LNCAP (cell line): ENCODE data around the gene TMPRSS9.

Source experiments
- TF ChIP-seq, protein P1 (sequence below): fragments of 450-650 bp; IDR thresholded peaks from 2 replicates; pipeline ENCODE4 v1.5.1; 2017; ENCODE audit warnings: mild to moderate bottlenecking

The TMPRSS9 gene

DNA sequence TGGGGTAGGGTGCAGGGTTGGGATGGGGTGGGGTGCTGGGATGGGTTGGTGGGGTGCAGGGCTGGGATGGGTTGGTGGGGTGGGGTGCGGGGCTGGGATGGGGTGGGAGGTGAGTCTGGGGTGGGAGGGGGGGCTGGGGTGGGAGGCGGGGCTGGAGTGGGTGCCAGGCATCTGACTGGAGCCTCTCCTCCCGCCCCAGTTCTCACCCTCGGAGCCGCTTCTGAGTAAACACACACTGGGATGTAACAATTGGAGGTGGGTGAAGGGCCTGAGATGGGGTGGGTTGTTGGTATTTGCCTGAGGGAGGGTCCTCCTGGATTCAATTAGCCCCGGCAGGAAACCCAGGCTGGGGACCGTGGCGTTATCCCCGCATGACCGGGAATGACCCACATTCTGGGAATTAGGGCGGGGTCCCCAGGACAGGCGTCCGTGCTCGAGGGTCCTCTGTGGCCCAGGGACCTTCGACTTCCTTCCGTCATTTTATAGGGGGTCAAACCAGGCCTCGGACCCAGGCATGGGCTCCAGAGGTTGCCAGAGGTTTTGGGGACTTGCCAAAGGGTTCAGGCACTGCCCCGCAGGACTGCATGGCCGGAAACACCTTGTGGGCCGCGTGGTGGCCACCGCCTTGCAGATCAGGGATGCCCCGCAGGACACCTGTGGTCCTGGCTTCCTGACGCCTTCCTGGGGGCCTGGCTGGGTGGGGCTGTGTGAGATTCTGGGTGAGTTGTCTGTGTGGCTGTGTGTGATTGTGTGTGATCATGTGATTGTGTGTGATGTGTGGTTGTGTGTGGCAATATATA lies 1.4 kb downstream of the TMPRSS9 start:
- TF ChIP-seq, protein P1, sequence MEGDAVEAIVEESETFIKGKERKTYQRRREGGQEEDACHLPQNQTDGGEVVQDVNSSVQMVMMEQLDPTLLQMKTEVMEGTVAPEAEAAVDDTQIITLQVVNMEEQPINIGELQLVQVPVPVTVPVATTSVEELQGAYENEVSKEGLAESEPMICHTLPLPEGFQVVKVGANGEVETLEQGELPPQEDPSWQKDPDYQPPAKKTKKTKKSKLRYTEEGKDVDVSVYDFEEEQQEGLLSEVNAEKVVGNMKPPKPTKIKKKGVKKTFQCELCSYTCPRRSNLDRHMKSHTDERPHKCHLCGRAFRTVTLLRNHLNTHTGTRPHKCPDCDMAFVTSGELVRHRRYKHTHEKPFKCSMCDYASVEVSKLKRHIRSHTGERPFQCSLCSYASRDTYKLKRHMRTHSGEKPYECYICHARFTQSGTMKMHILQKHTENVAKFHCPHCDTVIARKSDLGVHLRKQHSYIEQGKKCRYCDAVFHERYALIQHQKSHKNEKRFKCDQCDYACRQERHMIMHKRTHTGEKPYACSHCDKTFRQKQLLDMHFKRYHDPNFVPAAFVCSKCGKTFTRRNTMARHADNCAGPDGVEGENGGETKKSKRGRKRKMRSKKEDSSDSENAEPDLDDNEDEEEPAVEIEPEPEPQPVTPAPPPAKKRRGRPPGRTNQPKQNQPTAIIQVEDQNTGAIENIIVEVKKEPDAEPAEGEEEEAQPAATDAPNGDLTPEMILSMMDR: no peak

DNA sequence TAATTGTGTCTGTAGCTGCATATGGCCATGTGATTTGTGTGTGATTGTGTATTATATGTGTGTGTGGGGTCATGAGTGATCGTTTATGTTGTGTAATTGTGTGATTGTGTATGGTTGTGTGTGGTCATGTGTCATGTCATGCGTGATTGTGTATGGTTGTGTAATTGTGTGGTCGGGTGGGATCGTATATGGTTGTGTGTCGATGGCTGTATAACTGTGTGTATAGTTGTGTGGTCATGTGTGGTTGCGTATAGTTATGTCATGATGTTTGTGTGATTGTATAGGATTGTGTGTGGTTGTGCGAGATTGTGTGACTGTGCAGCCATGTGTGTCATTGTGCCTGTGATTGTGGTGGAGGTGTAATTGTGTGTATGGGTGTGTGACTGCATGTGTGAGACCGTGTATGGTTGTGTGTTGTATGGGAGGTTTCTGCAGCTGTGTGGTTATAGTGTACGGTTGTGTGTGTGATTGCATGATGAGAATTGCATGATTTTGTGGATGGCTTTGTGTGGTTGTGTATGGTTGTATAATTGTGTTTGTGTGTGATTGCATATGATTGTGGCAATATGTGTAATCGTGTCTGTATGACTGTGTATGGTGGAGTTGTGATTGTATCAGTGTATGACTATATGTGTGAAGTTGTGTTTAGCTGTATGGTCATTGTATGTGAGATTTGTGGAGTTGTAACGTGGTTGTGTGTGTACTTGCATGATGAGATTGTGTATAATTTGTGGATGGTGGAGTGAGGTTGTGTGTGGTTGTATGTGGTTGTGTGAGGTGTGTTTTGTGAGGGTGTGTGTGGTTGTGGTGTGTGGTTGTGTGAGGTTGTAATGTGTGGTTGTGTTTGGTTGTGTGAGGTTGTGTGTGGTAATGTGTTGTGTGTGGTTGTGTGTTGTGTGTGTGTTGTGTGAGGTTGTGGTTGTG lies 2.2 kb downstream of the TMPRSS9 start:
- TF ChIP-seq, protein P1: no peak

DNA sequence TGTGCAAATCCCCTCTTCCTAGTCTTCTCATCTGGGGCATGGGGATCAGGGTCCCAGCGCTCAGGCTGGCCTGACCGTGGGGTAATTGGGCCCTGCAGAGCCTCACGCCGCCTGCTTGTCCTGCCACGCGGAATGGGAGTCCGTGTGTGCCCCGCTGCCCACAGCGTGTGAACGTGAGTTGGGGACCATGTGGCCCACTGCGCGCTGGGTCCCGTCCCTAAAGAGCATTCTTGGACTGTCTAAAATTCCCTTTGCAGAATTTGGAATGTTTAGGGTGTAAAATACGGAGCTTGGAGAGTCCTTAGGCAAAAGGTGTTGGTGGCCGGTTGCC lies 2.9 kb downstream of the TMPRSS9 start:
- TF ChIP-seq, protein P1: no peak

DNA sequence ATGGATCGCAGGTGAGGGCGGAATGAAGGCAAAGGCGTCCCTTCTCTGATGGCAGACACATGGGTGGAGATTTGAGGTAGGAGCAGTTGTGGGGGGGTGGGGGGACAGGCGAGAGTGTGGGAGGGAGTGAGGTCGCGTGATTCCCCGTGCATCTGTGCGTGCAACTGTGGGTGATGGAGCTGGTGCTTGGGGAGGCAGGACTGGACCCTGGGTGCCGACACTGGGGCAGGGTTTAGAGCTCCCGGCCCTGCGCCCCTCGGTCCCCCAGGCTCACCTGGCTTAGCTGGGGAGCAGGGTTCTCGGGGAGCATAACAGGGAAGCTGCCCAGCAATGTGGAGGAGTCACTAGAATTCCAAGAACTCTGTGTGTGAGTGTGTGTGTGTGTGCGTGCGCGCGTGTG lies 3.4 kb downstream of the TMPRSS9 start:
- TF ChIP-seq, protein P1: no peak

DNA sequence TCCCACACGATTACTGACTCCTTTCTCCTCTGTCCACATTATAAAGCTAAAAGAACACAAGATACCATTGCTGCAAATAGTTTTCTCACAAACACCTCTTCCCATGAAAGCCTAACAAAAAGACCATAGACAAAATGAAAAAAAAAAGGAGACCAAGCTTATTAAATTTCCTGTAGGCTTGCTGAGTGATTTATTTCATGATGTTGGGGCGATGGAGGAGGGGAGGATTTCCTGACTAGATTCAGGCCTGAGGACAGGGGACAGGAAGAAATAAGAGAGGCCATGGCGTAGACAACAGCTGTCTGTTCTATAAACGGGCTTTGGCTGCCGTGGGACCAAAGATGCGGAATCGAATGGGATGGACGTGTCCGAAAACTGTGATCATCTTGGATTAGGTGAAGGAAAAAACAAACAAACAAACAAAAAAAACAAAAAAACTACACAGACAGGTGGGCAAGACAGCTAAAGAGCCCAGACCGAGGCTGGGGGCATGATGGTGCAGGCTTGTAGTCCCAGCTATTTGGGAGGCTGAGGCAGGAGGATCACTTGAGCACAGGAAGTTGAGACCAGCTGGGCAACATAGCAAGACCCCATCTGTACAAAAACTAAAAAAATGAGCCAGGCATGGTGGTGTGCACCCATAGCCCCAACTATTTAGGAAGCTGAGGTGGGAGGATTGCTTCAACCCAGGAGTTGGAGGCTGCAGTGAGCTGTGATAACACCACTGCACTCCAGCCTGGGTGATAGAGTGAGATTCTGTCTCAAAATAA lies 5.3 kb downstream of the TMPRSS9 start:
- TF ChIP-seq, protein P1: no peak

DNA sequence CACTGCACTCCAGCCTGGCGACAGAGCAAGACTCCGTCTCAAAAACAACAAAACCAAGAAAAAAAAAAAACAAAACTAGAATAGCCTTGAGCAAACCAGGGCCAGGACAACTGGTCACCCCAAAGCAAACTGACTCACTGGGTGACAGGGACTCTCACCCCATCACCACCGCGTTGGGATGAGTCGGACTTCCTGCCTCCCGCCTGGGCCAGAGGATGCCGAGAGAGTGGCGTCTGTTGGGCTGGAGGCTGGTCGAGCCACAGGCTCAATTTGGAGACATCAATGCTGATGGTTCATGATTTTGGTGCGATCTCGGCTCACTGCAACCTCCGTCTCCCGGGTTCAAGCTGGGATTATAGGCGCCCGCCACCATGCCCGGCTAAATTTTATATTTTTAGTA lies 11.6 kb downstream of the TMPRSS9 start:
- TF ChIP-seq, protein P1: no peak

DNA sequence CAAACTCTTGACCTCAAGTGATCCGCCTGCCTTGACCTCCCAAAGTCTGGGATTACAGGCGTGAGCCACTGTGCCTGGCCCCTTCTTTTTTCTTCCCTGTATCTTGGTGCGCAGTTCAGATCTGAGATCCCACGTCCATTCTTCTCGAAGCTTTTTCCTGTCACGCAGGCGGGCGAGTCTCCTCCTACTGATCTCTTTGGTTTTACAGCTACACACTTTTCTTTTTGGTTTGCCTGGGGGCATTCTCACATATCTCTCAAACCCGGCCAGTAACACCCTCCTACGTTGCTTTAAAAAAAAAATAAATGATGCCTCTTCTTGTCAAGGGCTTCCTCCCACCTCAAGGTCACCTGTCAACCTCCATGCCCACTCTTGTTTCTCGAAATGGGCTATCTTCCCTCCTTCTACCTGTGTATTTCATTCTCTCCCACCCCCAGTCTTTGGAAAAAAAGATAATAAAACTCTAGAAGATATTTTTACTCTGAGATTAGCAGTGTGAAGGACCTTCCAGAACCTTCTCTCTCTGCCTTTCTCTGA lies 12.1 kb downstream of the TMPRSS9 start:
- TF ChIP-seq, protein P1: no peak
